ENCODE measurements around the gene C3orf52.
"Not testable (repeated sequence)": the region's sequence is repeated elsewhere in the genome, so short reads cannot be mapped to it uniquely, and the experiment has no call there.

C3orf52 gene

DNA sequence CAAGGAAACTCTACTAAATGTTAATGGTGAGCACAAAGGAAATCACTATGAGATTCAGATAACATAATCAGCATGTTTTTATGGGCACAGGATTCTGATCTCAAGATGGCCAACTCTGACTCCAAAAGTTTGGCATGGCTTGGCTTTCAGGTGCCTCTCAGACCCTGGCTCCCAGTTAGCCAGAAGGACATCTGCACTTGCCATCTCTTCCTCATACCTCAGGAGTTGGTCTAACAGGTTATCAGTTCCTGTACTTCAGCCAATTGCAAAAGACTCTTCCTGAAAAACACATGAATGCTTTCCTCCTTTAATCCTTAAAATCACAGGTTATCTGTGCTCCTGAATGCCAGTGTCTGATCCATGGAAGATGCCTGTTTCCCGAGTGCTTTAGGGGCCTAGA, 26.7 kb upstream of the C3orf52 start:
- Histone ChIP-seq H3K4me3 (ENCODE audit: low read depth, low read length) (no peak overlapping the region), H3K9ac (ENCODE audit: low read length) (no peak overlapping the region), H3K36me3 (ENCODE audit: control insufficient read depth, insufficient read depth, low read length) (no peaks in the 10 kb centered on the region), H3K27me3 (ENCODE audit: control insufficient read depth, insufficient read depth, low read length) (no peaks in the 10 kb centered on the region), H3K27ac (ENCODE audit: low read depth, low read length) (no peak overlapping the region), H3K9me3 (ENCODE audit: control insufficient read depth, insufficient read depth, low read depth, low read length) (0 out of 2 replicates have a peak, but pooled peaks cover 6% of the 10 kb centered on the region), H3K4me1 (ENCODE audit: control insufficient read depth, insufficient read depth, low read length) (no peaks in the 10 kb centered on the region)

DNA sequence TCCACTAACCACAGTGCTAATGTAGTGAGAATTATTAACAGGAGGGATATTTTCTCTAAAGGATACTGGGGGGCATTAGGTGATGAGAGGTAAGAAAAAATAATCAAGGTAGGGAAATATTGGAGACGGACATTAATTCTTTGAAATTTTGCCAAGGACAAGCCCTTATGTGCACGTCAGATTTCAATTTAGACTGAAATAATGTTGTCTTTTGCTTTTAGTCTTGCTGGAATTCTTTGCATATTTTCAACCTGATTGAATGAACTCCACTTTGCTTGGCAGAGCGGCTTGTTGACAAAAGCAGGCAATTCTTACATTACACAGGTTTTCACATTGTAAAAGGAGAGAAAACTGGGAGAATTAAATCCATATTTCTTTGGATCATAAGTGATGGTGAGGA, 25.0 kb upstream of the C3orf52 start:
- no peak overlapping the region for H3K27ac ChIP-seq (ENCODE audit: low read depth, low read length)
- H3K27me3 ChIP-seq (ENCODE audit: control insufficient read depth, insufficient read depth, low read length), result no peaks in the 10 kb centered on the region
- H3K9me3 ChIP-seq (ENCODE audit: control insufficient read depth, insufficient read depth, low read depth, low read length), result 0 out of 2 replicates have a peak, but pooled peaks cover 6% of the 10 kb centered on the region
- H3K4me1 ChIP-seq (ENCODE audit: control insufficient read depth, insufficient read depth, low read length), result no peaks in the 10 kb centered on the region
- H3K9ac ChIP-seq (ENCODE audit: low read length), result no peak overlapping the region
- H3K4me3 ChIP-seq (ENCODE audit: low read depth, low read length), result no peak overlapping the region
- H3K36me3 ChIP-seq (ENCODE audit: control insufficient read depth, insufficient read depth, low read length), result no peaks in the 10 kb centered on the region

DNA sequence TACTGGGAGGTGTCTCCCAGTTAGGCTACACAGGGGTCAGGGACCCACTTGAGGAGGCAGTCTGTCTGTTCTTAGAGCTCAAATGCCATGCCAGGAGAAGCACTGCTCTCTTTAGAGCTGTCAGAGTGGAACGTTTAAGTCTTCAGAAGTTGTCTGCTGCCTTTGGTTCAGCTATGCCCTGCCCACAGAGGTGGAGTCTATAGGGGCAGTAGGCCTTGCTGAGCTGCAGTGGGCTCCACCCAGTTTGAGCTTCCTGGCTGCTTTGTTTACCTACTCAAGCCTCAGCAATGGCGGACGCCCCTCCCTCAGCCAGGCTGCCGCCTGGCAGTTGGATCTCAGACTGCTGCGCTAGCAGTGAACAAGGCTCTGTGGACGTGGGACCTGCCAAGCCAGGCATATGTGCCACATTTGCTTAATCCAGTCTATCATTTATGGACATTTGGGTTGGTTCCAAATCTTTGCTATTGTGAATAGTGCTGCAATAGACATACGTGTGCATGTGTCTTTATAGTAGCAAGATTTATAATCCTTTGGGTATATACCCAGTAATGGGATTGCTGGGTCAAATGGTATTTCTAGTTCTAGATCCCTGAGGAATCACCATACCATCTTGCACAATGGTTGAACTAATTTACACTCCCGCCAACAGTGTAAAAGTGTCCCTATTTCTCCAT, 13.7 kb upstream of the C3orf52 start:
- H3K27ac ChIP-seq (ENCODE audit: low read depth, low read length); H3K4me3 ChIP-seq (ENCODE audit: low read depth, low read length): not testable (repeated sequence)
- H3K4me1 ChIP-seq (ENCODE audit: control insufficient read depth, insufficient read depth, low read length), result peaks cover 11% of the 10 kb centered on the region

DNA sequence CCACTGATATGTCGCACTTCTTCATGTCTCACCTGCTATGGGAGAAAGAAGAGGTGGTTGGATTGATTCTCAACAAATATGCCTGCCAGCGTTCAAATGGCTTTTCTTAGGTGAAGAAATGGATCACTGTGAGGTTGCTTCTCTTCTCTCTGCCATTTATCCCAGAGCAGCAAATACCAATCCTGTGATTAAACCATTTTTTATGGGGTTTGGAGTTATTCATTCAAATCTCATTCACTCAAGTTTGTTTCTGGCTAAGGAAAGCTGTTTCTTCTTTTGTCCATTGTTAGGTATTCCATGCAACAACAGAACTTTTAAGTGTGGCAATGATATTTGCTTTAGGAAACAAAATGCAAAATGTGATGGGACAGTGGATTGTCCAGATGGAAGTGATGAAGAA, 12.2 kb upstream of the C3orf52 start:
- Histone ChIP-seq H3K27me3 (ENCODE audit: control insufficient read depth, insufficient read depth, low read length) (no peaks in the 10 kb centered on the region), H3K9me3 (ENCODE audit: control insufficient read depth, insufficient read depth, low read depth, low read length) (no peaks in the 10 kb centered on the region), H3K27ac (ENCODE audit: low read depth, low read length) (no peak overlapping the region), H3K9ac (ENCODE audit: low read length) (no peak overlapping the region), H3K36me3 (ENCODE audit: control insufficient read depth, insufficient read depth, low read length) (no peaks in the 10 kb centered on the region), H3K4me1 (ENCODE audit: control insufficient read depth, insufficient read depth, low read length) (peaks cover 11% of the 10 kb centered on the region), H3K4me3 (ENCODE audit: low read depth, low read length) (no peak overlapping the region)

More for the DNA sequence above, 13.7 kb upstream of the C3orf52 start:
- H3K36me3 ChIP-seq (ENCODE audit: control insufficient read depth, insufficient read depth, low read length); H3K9me3 ChIP-seq (ENCODE audit: control insufficient read depth, insufficient read depth, low read depth, low read length); H3K9ac ChIP-seq (ENCODE audit: low read length); H3K27me3 ChIP-seq (ENCODE audit: control insufficient read depth, insufficient read depth, low read length): not testable (repeated sequence)

DNA sequence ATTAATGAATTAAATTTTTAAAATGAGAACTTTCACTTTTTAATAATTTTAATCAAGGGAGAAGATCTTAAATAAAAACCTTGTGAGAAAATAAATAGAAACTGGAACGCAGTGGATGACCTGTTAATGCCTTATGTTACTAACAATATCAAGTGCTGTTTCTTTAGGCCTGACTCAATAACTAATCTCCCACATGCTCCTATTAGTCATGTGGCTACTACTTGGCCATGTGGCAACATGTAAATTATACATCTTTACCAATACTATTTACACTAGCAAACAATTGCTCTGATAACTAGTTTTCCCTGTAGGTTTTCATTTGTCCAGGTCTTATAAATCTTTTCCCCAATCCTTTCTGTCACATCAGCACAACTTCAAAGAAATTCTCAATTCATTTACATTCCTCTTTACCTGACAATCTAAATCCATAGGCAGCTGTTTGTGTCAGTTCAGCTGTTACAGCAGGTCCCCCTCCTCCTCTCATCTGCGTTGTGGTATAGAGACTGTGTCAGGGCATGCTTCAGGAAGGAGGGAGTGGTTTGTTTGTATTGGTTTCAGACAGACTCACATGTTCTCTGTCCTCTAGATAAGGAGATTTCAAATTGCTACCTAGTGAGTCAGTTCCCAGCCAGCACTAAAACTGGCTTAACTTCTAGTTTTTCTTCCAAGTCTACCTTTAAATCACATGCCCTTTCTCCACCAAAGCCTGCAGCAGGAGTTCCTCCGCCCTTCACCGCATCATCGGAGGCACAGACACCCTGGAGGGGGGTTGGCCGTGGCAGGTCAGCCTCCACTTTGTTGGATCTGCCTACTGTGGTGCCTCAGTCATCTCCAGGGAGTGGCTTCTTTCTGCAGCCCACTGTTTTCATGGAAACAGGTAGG, 11.3 kb upstream of the C3orf52 start:
- Histone ChIP-seq H3K4me1 (ENCODE audit: control insufficient read depth, insufficient read depth, low read length) (peaks cover 11% of the 10 kb centered on the region), H3K36me3 (ENCODE audit: control insufficient read depth, insufficient read depth, low read length) (no peaks in the 10 kb centered on the region), H3K27ac (ENCODE audit: low read depth, low read length) (no peak overlapping the region), H3K9ac (ENCODE audit: low read length) (no peak overlapping the region), H3K9me3 (ENCODE audit: control insufficient read depth, insufficient read depth, low read depth, low read length) (no peaks in the 10 kb centered on the region), H3K27me3 (ENCODE audit: control insufficient read depth, insufficient read depth, low read length) (no peaks in the 10 kb centered on the region), H3K4me3 (ENCODE audit: low read depth, low read length) (peak overlapping the region; percentile 2; the same call in 1 of the 2 replicates)

DNA sequence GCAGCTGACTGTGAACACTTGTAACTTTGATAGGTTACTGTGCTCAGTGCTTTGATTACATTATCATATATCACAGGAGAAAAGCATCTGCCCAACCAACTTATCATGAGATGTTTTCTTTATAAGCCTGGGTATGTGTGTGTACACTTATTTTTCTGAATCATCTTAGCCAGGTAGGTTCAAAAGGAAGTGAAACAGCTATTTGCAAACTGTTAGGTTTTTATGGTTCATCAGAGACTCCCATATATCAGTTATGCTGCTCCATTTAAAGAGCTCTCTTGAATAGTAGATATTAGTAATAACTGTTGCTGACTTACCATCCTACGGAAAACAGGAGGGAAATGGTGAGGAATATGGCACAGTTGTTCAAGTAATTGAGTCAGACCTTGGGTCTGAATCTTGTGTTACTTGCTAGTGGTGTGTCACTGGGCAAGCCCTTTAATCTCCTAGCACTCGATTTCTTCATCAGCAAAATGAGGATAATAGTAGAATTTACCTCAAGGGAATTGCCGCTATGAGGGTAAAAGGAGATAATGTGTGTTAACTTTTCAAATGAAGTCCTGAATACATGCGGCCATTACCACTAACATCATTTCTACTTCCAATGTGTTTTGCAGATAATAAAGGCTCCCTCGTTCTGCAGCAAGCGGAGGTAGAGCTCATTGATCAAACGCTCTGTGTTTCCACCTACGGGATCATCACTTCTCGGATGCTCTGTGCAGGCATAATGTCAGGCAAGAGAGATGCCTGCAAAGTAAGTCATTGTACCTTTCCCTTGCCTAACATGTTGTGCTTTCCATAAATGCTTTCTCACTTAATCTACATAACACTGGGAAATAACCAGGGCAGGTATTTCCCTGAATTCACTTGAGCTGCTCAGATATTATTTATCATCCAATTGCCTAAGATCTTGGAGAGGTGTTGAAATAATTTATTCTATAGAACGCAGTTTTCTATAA, 7.8 kb upstream of the C3orf52 start:
- peaks cover 11% of the 10 kb centered on the region for H3K4me1 ChIP-seq (ENCODE audit: control insufficient read depth, insufficient read depth, low read length)
- H3K4me3 ChIP-seq (ENCODE audit: low read depth, low read length), result no peak overlapping the region
- no peaks in the 10 kb centered on the region for H3K27me3 ChIP-seq (ENCODE audit: control insufficient read depth, insufficient read depth, low read length)
- H3K27ac ChIP-seq (ENCODE audit: low read depth, low read length), result no peak overlapping the region
- H3K9me3 ChIP-seq (ENCODE audit: control insufficient read depth, insufficient read depth, low read depth, low read length), result no peaks in the 10 kb centered on the region
- H3K36me3 ChIP-seq (ENCODE audit: control insufficient read depth, insufficient read depth, low read length), result no peaks in the 10 kb centered on the region
- no peak overlapping the region for H3K9ac ChIP-seq (ENCODE audit: low read length)

DNA sequence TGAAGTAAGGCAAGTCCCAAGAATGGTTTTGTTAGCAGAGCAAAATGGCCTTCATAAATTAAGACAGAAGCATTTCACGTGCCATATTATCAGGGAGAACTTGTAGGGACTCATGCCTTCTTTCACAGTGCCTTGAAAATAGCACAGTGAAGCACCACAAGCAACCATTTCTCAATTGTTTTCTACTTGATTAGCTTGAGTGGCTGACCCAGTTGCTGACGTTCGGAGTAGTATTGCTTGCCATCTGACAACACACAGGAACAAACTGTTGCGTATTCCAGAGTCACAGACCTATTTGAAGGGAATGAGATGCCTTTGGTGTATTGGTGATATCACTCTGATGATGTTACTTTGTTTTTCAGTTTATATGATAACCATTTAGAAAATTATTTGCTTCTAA, 3.0 kb upstream of the C3orf52 start:
- H3K9me3 ChIP-seq (ENCODE audit: control insufficient read depth, insufficient read depth, low read depth, low read length), result no peaks in the 10 kb centered on the region
- H3K27ac ChIP-seq (ENCODE audit: low read depth, low read length), result no peak overlapping the region
- no peak overlapping the region for H3K9ac ChIP-seq (ENCODE audit: low read length)
- H3K4me1 ChIP-seq (ENCODE audit: control insufficient read depth, insufficient read depth, low read length), result peaks cover 24% of the 10 kb centered on the region
- H3K36me3 ChIP-seq (ENCODE audit: control insufficient read depth, insufficient read depth, low read length), result no peaks in the 10 kb centered on the region
- H3K4me3 ChIP-seq (ENCODE audit: low read depth, low read length), result no peak overlapping the region
- H3K27me3 ChIP-seq (ENCODE audit: control insufficient read depth, insufficient read depth, low read length), result peaks cover 15% of the 10 kb centered on the region

DNA sequence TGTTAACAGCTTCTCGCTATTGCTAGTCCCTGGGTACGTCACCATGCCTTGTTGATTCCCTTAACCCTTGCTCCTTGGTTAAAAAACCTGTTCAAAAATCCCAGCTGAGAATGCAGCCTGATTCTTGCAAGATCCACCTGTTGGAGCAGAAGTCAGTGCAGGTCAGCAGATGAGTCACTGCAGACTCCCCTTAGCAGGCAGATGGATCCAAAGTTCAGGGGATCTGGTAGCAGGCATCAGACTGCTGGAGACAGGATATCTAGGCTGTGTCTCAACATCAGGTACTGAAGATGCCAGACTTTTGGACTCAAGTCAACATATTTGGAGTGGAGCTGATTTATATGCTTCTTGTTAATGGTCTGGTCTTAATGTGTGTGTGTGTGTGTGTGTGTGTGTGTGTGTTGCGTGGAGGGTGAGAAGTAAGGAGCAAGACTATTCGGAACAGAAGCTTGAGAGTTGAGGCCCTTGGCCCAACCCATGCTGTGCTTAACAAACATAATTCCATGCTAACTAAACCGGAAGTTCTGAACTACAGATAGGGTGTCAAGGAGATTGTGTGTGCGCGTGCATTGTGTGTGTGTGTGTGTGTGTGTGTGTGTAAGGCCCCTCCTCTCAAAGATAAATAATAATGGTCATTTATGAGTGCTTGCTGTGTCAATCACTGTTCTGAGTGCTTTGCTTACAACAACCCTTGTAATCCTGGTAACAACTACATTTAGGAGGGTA, 1.0 kb upstream of the C3orf52 start:
- Histone ChIP-seq H3K4me3 (ENCODE audit: low read depth, low read length) (peak overlapping the region; percentile 86; the same call in 1 of the 2 replicates), H3K9me3 (ENCODE audit: control insufficient read depth, insufficient read depth, low read depth, low read length) (no peaks in the 10 kb centered on the region), H3K4me1 (ENCODE audit: control insufficient read depth, insufficient read depth, low read length) (peaks cover 28% of the 10 kb centered on the region), H3K27me3 (ENCODE audit: control insufficient read depth, insufficient read depth, low read length) (peaks cover 15% of the 10 kb centered on the region), H3K27ac (ENCODE audit: low read depth, low read length) (no peak overlapping the region), H3K36me3 (ENCODE audit: control insufficient read depth, insufficient read depth, low read length) (no peaks in the 10 kb centered on the region), H3K9ac (ENCODE audit: low read length) (no peak overlapping the region)

DNA sequence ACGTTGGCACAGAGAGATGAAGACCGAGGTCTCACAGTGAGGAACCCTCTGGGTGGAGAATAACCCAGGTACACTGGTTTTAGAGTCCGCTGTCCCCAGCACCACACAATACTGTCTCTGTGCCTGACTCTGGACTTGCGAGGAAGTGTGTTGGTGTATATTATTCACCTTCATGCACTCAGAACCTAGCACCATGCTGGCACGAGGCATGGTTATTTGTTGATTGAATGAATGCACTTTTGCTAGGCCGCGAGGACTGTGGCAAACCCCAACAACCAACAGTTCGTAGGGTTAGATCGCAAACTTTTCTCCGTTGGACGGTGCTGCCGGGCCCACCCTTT, 484 bp upstream of the C3orf52 start:
- no peaks in the 10 kb centered on the region for H3K36me3 ChIP-seq (ENCODE audit: control insufficient read depth, insufficient read depth, low read length)
- peaks cover 31% of the 10 kb centered on the region for H3K4me1 ChIP-seq (ENCODE audit: control insufficient read depth, insufficient read depth, low read length)
- peaks cover 15% of the 10 kb centered on the region for H3K27me3 ChIP-seq (ENCODE audit: control insufficient read depth, insufficient read depth, low read length)
- no peaks in the 10 kb centered on the region for H3K9me3 ChIP-seq (ENCODE audit: control insufficient read depth, insufficient read depth, low read depth, low read length)
- no peak overlapping the region for H3K27ac ChIP-seq (ENCODE audit: low read depth, low read length)
- peak overlapping the region; percentile 86 for H3K4me3 ChIP-seq (ENCODE audit: low read depth, low read length)
- peak overlapping the region; percentile 85 for H3K9ac ChIP-seq (ENCODE audit: low read length)

DNA sequence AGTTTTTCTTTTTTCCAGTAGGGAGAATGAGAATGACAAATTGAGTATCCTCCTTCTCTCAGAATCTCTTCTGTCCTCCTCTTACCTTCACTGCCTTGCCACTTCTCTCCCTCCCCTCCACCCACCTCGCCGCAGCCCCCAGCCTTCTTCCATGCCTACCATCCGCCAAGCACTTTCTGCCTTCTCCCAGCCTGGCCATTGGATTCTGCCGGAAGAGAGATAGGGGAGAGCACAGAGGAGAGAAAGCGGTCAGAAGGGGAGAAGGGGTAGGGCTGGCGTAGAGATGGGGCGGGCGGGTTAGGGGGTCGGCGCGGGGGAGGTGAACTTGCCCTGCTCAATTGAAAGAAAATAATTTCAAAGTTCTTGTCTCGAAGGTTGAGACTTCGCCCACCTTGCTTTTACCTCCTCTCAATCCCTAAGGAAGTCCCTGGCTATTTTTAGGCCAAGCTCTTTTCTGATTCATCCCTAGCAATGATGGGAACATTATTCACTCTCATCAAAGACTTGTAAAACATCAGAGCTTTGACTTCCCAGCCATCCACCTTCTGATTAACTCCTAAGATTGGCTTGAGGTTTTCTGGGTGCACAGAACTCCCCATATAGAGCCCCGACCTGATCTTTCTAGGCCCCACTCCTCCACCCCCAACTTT, 811 bp downstream of the C3orf52 start:
- Histone ChIP-seq H3K36me3 (ENCODE audit: control insufficient read depth, insufficient read depth, low read length) (no peaks in the 10 kb centered on the region), H3K27ac (ENCODE audit: low read depth, low read length) (peak overlapping the region; percentile 6; the same call in 1 of the 2 replicates), H3K9me3 (ENCODE audit: control insufficient read depth, insufficient read depth, low read depth, low read length) (no peaks in the 10 kb centered on the region), H3K4me1 (ENCODE audit: control insufficient read depth, insufficient read depth, low read length) (peaks cover 32% of the 10 kb centered on the region), H3K9ac (ENCODE audit: low read length) (peak overlapping the region; percentile 85), H3K4me3 (ENCODE audit: low read depth, low read length) (peak overlapping the region; percentile 86), H3K27me3 (ENCODE audit: control insufficient read depth, insufficient read depth, low read length) (peaks cover 15% of the 10 kb centered on the region)

All from HUES6 (cell line).